ENCODE data around the gene MRPL24.

Gene MRPL24

GRCh38 chr1:156692925-156693847 lies 47.7 kb downstream of the MRPL24 start:
- DNase-seq: peak; percentile 35 to 50
- TF ChIP-seq POLR2A (IDR thresholded peaks at IDR 0.05; ENCODE audit: low read length) (no peak), GATA1 (IDR thresholded peaks at IDR 0.05; ENCODE audit: low read depth, low read length) (no peak)

DNA sequence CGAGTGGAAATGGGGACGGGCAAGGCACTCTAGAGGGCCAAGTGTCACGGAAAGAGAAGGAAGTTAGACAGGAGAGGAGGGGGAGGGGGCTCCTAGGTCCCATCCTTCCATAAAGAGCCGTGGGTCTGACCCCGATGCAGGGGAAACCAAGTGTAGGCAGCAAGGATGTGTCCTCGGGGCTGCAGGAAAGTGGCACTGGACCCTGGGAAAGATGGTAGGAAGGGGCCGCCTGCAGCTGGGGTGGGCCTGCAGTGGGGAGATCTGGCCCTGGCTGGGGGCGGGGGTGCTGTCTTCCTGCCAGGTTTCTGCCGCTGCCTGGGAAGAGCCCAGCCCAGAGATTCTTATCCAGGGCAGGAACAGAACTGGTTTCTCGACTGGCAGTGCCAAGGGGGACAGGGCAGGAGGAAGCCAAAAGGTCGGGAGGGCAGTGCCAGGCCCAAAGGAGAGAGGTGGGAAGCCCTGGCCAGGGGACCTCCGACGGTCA lies 48.4 kb downstream of the MRPL24 start:
- TF ChIP-seq POLR2A (IDR thresholded peaks at IDR 0.05; ENCODE audit: low read length) (no peak), GATA1 (IDR thresholded peaks at IDR 0.05; ENCODE audit: low read depth, low read length) (no peak)
- DNase-seq: no peak

- DNase-seq: no peak
Measured at GRCh38 chr1:156691665-156692440, 49.0 kb downstream of the MRPL24 start.

DNA sequence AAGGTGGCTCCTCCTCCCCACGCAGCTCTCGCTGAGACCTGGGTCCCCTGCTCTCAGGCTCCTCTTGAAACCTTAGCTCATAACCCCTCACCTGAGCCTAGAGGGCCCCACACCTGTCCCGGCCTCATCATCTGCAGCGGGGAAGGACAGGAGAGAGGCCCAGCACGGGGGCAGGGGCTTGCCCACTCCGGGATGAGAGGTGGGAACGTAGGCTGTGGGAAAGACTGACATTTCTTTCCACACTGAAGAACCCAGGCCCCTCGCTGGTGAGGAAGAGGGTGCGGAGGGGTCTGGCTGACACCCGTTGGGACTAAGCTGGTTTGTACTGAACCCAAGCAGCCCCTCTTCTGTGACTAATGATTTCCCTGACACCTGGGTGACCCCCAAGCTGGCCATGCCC lies 49.7 kb downstream of the MRPL24 start:
- TF ChIP-seq GATA1 (IDR thresholded peaks at IDR 0.05; ENCODE audit: low read depth, low read length): no peak
- TF ChIP-seq POLR2A (IDR thresholded peaks at IDR 0.05; ENCODE audit: low read length): no peak
- DNase-seq: no peak

More at GRCh38 chr1:156691665-156692440, 49.0 kb downstream of the MRPL24 start:
- TF ChIP-seq POLR2A (IDR thresholded peaks at IDR 0.05; ENCODE audit: low read length): no peak
- TF ChIP-seq GATA1 (IDR thresholded peaks at IDR 0.05; ENCODE audit: low read depth, low read length): no peak

DNA sequence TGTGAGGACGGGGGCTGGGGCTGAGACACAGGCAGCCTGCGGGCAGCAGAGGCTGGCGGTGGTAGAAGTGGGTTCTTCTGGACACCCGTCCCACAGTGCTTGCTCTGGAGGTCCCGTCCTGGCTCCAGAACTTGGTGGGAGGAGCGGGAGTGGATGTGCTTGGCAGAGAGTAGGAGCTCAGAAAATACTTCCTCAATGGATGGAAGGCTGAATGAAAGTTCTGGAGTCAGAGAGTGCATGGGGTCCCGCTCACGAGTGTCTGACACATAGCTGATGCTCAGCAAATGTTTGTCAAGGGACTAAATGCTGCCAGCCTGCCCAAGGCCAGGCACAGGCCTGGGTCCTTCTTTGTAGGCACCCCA lies 50.2 kb downstream of the MRPL24 start:
- DNase-seq: no peak
- TF ChIP-seq POLR2A (IDR thresholded peaks at IDR 0.05; ENCODE audit: low read length): no peak
- TF ChIP-seq GATA1 (IDR thresholded peaks at IDR 0.05; ENCODE audit: low read depth, low read length): no peak

DNA sequence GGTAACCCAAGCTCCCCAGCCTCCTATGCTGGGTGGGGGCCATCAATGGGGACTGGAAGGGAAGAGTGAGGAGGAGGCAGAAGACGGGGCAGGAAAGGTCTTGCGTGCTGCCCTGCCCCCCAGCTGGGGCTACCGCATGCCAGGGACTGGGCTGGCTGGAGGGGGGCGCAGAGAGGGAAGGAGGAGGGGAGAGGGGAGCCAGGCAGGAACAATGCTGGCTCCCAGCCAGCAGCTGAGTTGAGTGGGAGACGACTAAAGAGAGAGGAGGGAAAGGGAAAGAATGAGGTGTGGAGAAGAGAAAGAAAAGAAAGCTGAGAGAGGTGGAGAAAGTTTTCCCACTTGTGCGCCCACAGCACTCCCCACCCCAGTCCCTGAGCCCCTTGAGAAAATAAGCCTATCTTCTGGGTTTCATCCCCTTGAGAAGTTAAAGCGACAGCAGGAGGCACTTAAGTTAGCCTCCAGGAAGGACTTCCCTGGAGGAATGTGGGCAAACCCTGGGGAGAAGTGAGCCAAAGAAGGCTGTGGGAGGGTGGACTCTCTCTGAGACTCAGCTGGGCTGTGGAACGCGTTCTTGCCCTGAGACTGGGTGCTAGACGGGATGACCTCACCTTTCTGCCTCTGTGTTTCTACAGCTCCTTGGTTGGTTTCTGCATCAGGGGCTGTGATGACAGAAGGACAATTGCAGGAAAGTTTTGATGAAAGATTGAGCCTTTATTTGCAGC lies 50.8 kb downstream of the MRPL24 start:
- TF ChIP-seq POLR2A (IDR thresholded peaks at IDR 0.05; ENCODE audit: low read length) (no peak), GATA1 (IDR thresholded peaks at IDR 0.05; ENCODE audit: low read depth, low read length) (no peak)

GRCh38 chr1:156689035-156689952 lies 51.6 kb downstream of the MRPL24 start:
- peak; percentile 75 to 81 for DNase-seq
- TF ChIP-seq POLR2A (IDR thresholded peaks at IDR 0.05; ENCODE audit: low read length) (no peak), GATA1 (IDR thresholded peaks at IDR 0.05; ENCODE audit: low read depth, low read length) (no peak)

More for the DNA sequence above, 50.8 kb downstream of the MRPL24 start:
- no peak for DNase-seq
